HCT116 (cell line): ENCODE data around the gene TEX261. TPM values are rescaled to one million over a fixed set of nuclear protein-coding genes. Genes with fewer than 3 reads are reported as not detected.

Source experiments
- ATAC-seq: fragments of 200-7000 bp; cut with Tn5 transposase; 2 replicates; pipeline ENCODE4 v1.9.1; 2020; ENCODE audit warnings: mild to moderate bottlenecking, moderate library complexity
- BruUV-seq: library from RNA; stranded (reverse); fragments of 400-500 nt; replicated peaks from 2 replicates; lab custom pipeline; 2021; lab: Mats Ljungman, UMichigan
- CTCF ChIA-PET: fragments of 300-600 bp; sonication (Branson Sonifier 250); formaldehyde crosslinking; loops from one replicate; lab custom pipeline; 2021; ENCODE audit warnings: antibody characterized with exemption; lab: Charles Lee
- POLR2A ChIA-PET: fragments of 300-600, 350-600 bp; sonication (Branson Sonifier 250); formaldehyde crosslinking; loops from one replicate; lab custom pipeline; 2021; ENCODE audit warnings: antibody characterized with exemption; lab: Charles Lee
- RAD21 ChIA-PET, 2 experiments: fragments of 300-600 bp; sonication (Branson Sonifier 250); formaldehyde crosslinking; loops; one replicate each; lab custom pipeline; 2023; ENCODE audit warnings: low total read pairs in 2 of 2; ENCODE audit not compliant: uncharacterized antibody in 2 of 2, unreplicated experiment in 2 of 2, low non-redundant PET in 1 of 2; lab: Charles Lee
- DNase-seq: peaks from one replicate; pipeline ENCODE4 v3.0.0-alpha.2; 2010; ENCODE audit warnings: low read depth, low spot score
- H2AFZ ChIP-seq: fragments of 200-600 bp; shearing (Covaris generic), sonication (generic); 2 replicates; pipeline ENCODE4 v1.6.1; 2017; ENCODE audit warnings: low read depth, mixed run types, mixed read lengths, antibody characterized with exemption, low read length; ENCODE audit not compliant: poor library complexity, severe bottlenecking
- H3K27ac ChIP-seq: 2 replicates; pipeline ENCODE4 v1.5.1; 2012; ENCODE audit warnings: low read depth, low read length
- H3K27me3 ChIP-seq: fragments of 200-600 bp; sonication (generic); 2 replicates; pipeline ENCODE4 v1.6.1; 2016; ENCODE audit warnings: mixed run types, low read length, mixed read lengths; ENCODE audit not compliant: insufficient read depth
- H3K36me3 ChIP-seq, 2 experiments: fragments of 200-500 bp in 1 of 2; fragments of 200-600 bp in 1 of 2; sonication (Bioruptor generic) in 1 of 2; sonication (generic) in 1 of 2; 2 replicates each; pipeline versions ENCODE4 v1.5.1 to v1.6.1; 2014 to 2016; ENCODE audit warnings: low read length in 2 of 2, inconsistent platforms in 1 of 2, mixed read lengths in 1 of 2, mixed run types in 1 of 2; ENCODE audit not compliant: insufficient read depth in 2 of 2, control insufficient read depth in 1 of 2
- H3K4me1 ChIP-seq, 2 experiments: fragments of 200-600 bp in 1 of 2; sonication (generic) in 1 of 2; 2 replicates each; pipeline versions ENCODE4 v1.5.1 to v1.6.1; 2012 to 2017; ENCODE audit warnings: low read length in 2 of 2, inconsistent platforms in 1 of 2, mild to moderate bottlenecking in 1 of 2, mixed read lengths in 1 of 2, mixed run types in 1 of 2, moderate library complexity in 1 of 2; ENCODE audit not compliant: insufficient read depth in 2 of 2, control insufficient read depth in 1 of 2
- H3K4me2 ChIP-seq: fragments of 200-600 bp; sonication (generic); 2 replicates; pipeline ENCODE4 v1.6.1; 2017; ENCODE audit warnings: mixed run types, low read length, mixed read lengths
- H3K4me3 ChIP-seq, 2 experiments: fragments of 200-600 bp in 1 of 2; sonication (generic) in 1 of 2; replicated peaks in 1 of 2; 2 replicates each; pipeline ENCODE4 v1.5.1; 2011 to 2016; ENCODE audit warnings: low read length in 2 of 2, control low read depth in 1 of 2, low read depth in 1 of 2, mild to moderate bottlenecking in 1 of 2, mixed read lengths in 1 of 2, mixed run types in 1 of 2
- H3K79me2 ChIP-seq: fragments of 200-600 bp; sonication (generic); 2 replicates; pipeline ENCODE4 v1.6.1; 2017; ENCODE audit warnings: mild to moderate bottlenecking, mixed run types, low read length, moderate library complexity, mixed read lengths; ENCODE audit not compliant: insufficient read depth
- H3K9ac ChIP-seq: fragments of 200-600 bp; sonication (generic); 2 replicates; pipeline ENCODE4 v1.6.1; 2016; ENCODE audit warnings: low read length, mixed read lengths
- H3K9me2 ChIP-seq: fragments of 200-600 bp; sonication (generic), shearing (Covaris generic); 2 replicates; pipeline ENCODE4 v1.6.1; 2017; ENCODE audit warnings: mixed run types, mild to moderate bottlenecking, moderate library complexity; ENCODE audit not compliant: insufficient read depth
- H3K9me3 ChIP-seq, 2 experiments: fragments of 200-500 bp in 1 of 2; fragments of 200-600 bp in 1 of 2; sonication (Bioruptor generic) in 1 of 2; sonication (generic) in 1 of 2; 2 replicates each; pipeline ENCODE4 v1.6.1; 2014 to 2017; ENCODE audit warnings: low read length in 2 of 2, mixed read lengths in 2 of 2, inconsistent platforms in 1 of 2, low read depth in 1 of 2, mild to moderate bottlenecking in 1 of 2, mixed run types in 1 of 2, moderate library complexity in 1 of 2; ENCODE audit not compliant: control insufficient read depth in 1 of 2, insufficient read depth in 1 of 2
- H4K20me1 ChIP-seq: fragments of 200-600 bp; sonication (generic), shearing (Covaris generic); 2 replicates; pipeline ENCODE4 v1.6.1; 2017; ENCODE audit warnings: mixed run types, mild to moderate bottlenecking, moderate library complexity; ENCODE audit not compliant: insufficient read depth
- CEBPB ChIP-seq: IDR thresholded peaks from 2 replicates; pipeline ENCODE4 v1.6.1; 2012; ENCODE audit warnings: low read depth
- FOSL1 ChIP-seq: IDR thresholded peaks from 2 replicates; pipeline ENCODE4 v1.6.1; 2012; ENCODE audit warnings: low read depth
- SP1 ChIP-seq: IDR thresholded peaks from 2 replicates; pipeline ENCODE4 v1.6.1; 2012; ENCODE audit warnings: low read depth
- SRF ChIP-seq: IDR thresholded peaks from 2 replicates; pipeline ENCODE4 v1.6.1; 2012; ENCODE audit warnings: low read depth
- ZBTB33 ChIP-seq: IDR thresholded peaks from 2 replicates; pipeline ENCODE4 v1.6.1; 2011; ENCODE audit warnings: mild to moderate bottlenecking, low read length, moderate library complexity; ENCODE audit not compliant: insufficient replicate concordance; ENCODE audit errors: extremely low read depth
- ZFX ChIP-seq: fragments of 450-650 bp; IDR thresholded peaks from 2 replicates; pipeline ENCODE4 v1.6.1; 2017
- intact Hi-C: fragments of 100-400 bp; cut with micrococcal nuclease; formaldehyde crosslinking; loops from 2 replicates; pipeline ENCODE4 v1.10.0; 2022
- total RNA-seq: library from RNA; stranded (reverse); gene quantifications from one replicate; pipeline ENCODE4 v1.2.1, GENCODE V29; 2021; ENCODE audit not compliant: unreplicated experiment

TEX261 gene
- total RNA-seq, 1 experiment from 2014 or later = 37.9 TPM

GRCh38 chr2:70958759-70959158, 35.9 kb downstream of the TEX261 start (continued):
- TF ChIP-seq ZBTB33 = no peak
- no peak for TF ChIP-seq CEBPB
- TF ChIP-seq ZFX = no peak
- TF ChIP-seq FOSL1 = no peak
- TF ChIP-seq SP1 = no peak
- no peak for TF ChIP-seq SRF
- TF ChIP-seq, all 23 proteins: peak for 0

DNA sequence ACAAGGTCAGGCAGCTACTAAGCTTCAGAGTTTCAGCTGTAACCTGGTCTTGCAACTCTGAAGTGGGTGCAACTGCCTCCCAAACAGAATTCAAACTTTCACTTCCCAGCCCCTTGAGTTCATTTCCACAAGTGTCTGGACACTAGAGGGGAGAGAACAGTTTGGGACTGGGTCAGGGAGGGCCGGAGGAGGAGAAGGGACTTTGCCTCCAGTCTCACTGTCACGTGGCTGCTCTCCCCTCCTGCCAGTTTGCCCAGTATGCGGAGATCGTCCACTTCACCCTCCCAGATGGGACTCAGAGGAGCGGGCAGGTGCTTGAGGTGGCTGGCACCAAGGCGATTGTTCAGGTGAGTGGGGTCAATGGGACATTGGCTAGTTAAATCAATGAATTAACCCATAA, 36.9 kb downstream of the TEX261 start:
- ATAC-seq (no peak), DNase-seq (no peak)
- H3K9ac ChIP-seq = no peak overlapping the region
- no peaks in the 10 kb centered on the region for H3K4me1 ChIP-seq
- no peak overlapping the region for H3K4me3 ChIP-seq
- no peak overlapping the region for H3K27ac ChIP-seq
- no peak overlapping the region for H2AFZ ChIP-seq
- peaks cover 23% of the 10 kb centered on the region for H3K27me3 ChIP-seq
- RAD21 ChIA-PET = no interaction called here
- TF ChIP-seq ZBTB33 (no peak), FOSL1 (no peak)
- H3K9me2 ChIP-seq = no peaks in the 10 kb centered on the region
- H3K4me2 ChIP-seq = no peak overlapping the region
- CTCF ChIA-PET = no interaction called here
- intact Hi-C loops = no loop called here
- H3K9me3 ChIP-seq = no peaks in the 10 kb centered on the region
- POLR2A ChIA-PET = no interaction called here
- BruUV-seq = no TSS peak
- no peaks in the 10 kb centered on the region for H4K20me1 ChIP-seq
- no peaks in the 10 kb centered on the region for H3K79me2 ChIP-seq
- H3K36me3 ChIP-seq = no peaks in the 10 kb centered on the region
